HG03342 (cell line): ENCODE measurements around the gene SLC13A3.
"Not testable (repeated sequence)": the region's sequence is repeated elsewhere in the genome, so short reads cannot be mapped to it uniquely, and the experiment has no call there.

Experiments used
- ATAC-seq: cut with Tn5 transposase; IDR thresholded peaks from one replicate; pipeline ENCODE4 v1.9.1; 2021; ENCODE audit warnings: mild to moderate bottlenecking, moderate library complexity; ENCODE audit not compliant: unreplicated experiment

The SLC13A3 gene

DNA sequence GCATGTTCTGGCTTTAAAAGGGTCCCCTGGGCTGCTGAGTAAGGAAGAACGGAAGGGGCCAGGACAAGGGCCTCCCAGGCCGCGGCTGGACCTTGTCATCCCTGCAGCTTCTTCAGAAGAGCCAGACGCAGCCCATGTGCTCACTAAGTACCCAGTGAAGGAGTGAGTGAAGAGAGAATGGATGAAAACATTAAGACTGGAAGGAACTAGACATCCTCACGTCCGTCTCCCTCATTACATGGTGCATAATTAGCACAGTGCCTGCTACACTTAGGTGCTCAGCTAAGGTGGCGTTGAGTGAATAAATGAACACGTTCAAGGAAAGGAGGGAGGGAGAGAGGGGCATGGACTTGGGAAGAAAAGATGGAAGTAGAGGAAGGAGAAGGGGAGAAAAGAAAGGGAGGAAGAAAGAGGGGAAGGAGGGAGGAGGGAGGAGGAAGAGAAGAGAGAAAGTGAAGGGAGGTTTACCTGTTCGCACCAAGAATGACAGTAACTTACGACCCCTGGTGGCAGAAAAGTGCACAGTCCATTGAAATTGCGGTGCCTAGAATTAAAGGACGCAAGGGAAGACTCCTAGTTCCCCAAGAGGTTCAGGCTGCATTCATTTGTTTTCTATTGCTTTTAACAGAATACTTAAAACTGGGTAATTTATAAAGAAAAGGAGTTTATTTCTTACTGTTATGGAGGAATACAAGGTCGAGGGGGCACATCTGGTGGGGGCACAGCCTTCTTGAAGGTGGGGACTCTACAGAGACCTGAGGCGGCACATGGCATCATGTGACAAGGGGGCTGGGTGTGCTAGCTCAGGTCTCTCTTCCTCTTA is 30.0 kb upstream of the SLC13A3 start:
- no peak for ATAC-seq

DNA sequence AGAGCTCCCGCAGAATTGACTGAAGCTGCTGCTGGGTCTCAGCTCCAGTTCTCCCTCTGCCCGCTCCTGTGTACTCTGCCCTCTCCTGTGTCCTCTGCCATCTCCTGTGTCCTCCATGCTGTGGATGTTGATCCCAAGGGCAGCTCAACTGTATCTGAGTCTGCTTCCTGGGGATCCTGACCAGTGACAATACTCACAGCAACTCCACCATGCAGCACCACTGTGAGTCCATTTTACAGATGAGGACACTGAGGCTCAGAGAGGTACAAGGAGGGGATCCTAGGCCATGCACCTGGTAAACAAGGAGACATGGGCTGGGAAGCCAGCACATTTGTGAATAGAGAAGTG is 29.4 kb upstream of the SLC13A3 start:
- ATAC-seq = no peak

- ATAC-seq = no peak
These were observed 27.3 kb upstream of the SLC13A3 start for GRCh38 chr20:46678516-46678915.

DNA sequence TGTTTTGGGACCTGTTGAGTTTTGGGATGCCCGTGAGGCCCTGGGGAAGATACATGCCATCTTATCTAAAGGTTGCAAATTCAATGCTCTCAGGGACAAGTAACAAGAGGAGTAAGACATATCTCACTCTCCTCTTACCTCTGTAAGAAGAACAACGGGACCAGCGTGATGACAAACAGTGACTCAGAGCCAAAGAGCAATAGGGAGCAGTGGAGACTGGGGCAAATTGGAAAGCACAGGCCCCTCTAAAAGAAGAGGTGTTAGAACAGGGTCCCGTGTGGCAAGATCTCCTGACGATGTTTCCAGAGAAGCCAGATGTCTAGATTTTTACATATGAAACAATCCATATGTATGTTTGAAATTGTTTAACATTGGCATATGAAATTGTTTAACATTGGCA is 26.3 kb upstream of the SLC13A3 start:
- ATAC-seq = no peak

- not testable (repeated sequence) for ATAC-seq
These were observed 25.5 kb upstream of the SLC13A3 start for GRCh38 chr20:46676649-46677316.

DNA sequence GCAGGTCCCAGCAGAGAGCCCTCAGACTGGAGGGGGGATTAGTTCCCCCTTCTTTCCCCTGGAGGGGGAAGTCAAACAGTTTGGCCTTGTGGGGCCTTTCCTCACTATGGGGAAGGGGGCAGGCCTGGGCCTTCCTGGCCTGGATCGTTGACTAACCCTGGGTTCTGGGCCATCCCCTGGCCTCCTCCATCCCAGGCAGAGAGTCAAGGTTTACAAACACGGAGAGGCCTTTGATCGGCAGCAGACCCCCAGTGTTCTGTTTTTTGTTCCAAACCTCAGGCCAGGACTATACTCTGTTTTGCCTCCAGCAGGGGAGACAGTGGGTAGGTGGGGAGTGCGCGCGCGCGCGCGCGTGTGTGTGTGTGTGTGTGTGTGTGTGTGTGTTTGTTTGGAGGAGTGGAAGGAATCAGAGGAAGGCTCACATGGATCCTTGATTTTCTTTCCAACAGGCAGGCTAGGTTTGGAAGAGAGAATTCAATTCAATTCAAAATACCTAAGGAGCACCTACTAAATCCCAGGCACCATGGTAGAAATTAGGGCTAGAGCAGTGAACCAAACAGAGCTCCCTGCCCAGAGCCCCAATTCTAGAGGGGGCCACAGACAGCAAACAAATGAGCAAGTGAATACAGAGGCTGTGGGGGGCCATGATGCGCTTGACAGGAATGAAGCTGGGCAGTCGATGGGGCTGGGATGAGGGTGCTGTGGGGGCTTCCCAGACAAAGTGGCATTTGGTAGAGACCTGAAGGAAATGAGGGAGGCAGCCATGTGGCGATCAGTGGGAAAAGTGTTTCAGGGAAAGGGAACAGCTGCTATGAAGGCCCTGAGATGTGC is 23.2 kb upstream of the SLC13A3 start:
- no peak for ATAC-seq

GRCh38 chr20:46673394-46674252 is 22.4 kb upstream of the SLC13A3 start:
- ATAC-seq = no peak

GRCh38 chr20:46672543-46673148 is 21.4 kb upstream of the SLC13A3 start:
- ATAC-seq = no peak

DNA sequence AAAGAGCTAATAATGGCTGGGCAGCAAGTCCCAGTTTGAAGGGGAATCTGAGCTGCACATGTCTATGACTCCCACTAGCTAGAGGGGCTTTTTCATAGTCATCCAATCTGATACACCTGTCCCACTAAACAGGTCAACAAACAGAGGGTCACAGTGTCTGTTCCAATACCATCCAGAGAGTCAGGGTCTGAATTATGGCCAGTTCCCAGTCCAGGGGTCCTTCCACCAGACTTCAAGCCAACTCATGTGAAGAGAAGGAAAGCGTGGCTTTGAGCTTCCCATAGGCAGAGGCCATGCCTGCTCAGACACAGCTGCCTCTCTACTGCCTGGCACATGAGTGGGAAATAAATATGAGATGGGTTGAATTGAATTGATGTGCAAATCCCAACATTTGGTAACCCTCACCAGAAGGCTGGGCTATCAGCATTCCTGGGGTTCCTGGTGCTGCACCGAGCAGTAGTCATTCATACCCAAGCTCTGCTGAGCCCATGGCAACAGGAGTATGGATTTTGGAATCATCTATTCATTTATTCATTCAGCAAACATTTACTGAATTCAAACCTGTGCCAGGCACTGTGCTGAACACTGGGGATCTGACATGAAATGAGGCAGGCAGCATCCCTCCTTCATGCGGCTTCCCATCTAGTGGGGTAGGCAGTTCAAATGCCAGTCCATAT is 20.7 kb upstream of the SLC13A3 start:
- no peak for ATAC-seq

- no peak for ATAC-seq
These were observed 19.6 kb upstream of the SLC13A3 start for GRCh38 chr20:46670585-46671584.

- no peak for ATAC-seq
These were observed 18.9 kb upstream of the SLC13A3 start for GRCh38 chr20:46670228-46670584.

GRCh38 chr20:46666818-46667515 is 15.7 kb upstream of the SLC13A3 start:
- no peak for ATAC-seq

GRCh38 chr20:46666306-46666705 is 15.0 kb upstream of the SLC13A3 start:
- no peak for ATAC-seq

GRCh38 chr20:46665602-46666001 is 14.3 kb upstream of the SLC13A3 start:
- no peak for ATAC-seq

DNA sequence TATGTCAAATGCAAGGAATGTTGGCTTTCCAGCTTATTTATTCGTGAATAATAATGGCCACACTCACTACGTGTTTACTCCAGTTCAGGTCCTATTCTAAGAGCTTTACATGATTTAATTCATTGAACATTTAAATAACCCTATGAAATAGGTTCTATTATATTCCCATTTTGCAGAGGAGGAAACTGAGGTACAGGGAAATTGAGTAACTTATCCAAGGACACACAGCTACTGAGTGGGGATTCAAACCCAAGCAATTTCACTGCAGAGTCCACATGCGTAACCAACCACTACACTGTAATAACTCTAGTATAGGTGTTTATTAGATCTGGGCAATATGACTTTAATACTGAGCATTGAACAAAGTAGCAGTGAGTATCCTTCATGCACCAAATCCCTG is 12.3 kb upstream of the SLC13A3 start:
- no peak for ATAC-seq

GRCh38 chr20:46661659-46662058 is 10.4 kb upstream of the SLC13A3 start:
- no peak for ATAC-seq

GRCh38 chr20:46660487-46660886 is 9.2 kb upstream of the SLC13A3 start:
- ATAC-seq = no peak

DNA sequence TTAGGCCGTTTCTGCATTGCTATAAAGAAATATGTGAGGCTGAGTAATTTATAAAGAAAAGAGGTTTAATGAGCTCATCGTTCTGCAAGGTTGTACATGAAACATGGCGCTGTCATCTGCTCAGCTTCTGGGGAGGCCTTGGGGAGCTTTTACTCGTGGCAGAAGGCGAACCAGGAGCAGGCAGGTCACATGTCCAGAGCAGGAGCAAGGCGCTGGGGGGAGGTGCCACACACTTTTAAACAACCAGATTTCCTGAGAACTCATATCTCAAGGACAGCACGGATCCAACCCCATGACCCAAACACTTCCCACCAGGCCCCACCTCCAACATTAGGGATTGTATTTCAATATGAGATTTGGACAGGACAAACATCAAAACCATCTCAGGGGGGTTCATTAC is 6.4 kb upstream of the SLC13A3 start:
- ATAC-seq = no peak
